Peyer's patch (tissue), 4 donors: Measurements from ENCODE around the gene PTOV1.

Source experiments
- POLR2A ChIP-seq, 2 donors: fragments of 450-650 bp; IDR thresholded peaks; one replicate each; pipeline ENCODE4 v1.5.1; 2017; ENCODE audit warnings: antibody characterized with exemption in 2 of 2, mild to moderate bottlenecking in 2 of 2, moderate library complexity in 2 of 2
- TF ChIP-seq, protein P1 (sequence below), 6 experiments: fragments of 450-650 bp in 4 of 6; fragments of 200-600 bp in 2 of 6; sonication (generic) in 1 of 6; IDR thresholded peaks; one replicate each; pipeline ENCODE4 v1.5.1; 2017 to 2019; ENCODE audit warnings: antibody characterized with exemption in 6 of 6, mild to moderate bottlenecking in 3 of 6, moderate library complexity in 1 of 6

DNA sequence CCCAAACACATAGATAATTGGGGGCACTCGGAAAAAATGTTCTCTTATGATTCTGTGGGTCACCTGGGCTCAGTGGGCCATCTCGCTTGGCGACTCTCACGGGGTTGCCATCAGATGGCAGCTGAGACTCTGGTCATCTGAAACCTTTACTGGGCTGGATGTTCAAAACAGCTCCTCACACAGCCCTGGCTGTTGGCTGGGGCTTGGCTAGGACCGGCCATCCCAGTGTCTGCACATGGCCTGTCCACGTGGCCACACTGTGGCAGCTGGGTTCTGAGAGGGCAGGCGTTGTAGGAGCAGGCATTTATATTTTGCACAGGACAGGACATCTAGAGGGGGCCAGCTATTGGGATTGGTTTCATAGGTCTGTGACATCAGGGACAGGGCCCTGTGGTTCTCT lies 17.4 kb upstream of the PTOV1 start:
- TF ChIP-seq, protein P1, sequence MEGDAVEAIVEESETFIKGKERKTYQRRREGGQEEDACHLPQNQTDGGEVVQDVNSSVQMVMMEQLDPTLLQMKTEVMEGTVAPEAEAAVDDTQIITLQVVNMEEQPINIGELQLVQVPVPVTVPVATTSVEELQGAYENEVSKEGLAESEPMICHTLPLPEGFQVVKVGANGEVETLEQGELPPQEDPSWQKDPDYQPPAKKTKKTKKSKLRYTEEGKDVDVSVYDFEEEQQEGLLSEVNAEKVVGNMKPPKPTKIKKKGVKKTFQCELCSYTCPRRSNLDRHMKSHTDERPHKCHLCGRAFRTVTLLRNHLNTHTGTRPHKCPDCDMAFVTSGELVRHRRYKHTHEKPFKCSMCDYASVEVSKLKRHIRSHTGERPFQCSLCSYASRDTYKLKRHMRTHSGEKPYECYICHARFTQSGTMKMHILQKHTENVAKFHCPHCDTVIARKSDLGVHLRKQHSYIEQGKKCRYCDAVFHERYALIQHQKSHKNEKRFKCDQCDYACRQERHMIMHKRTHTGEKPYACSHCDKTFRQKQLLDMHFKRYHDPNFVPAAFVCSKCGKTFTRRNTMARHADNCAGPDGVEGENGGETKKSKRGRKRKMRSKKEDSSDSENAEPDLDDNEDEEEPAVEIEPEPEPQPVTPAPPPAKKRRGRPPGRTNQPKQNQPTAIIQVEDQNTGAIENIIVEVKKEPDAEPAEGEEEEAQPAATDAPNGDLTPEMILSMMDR (IDR thresholded peaks at IDR 0.05), result no peak
- TF ChIP-seq POLR2A (IDR thresholded peaks at IDR 0.05), result no peak
